CD4-positive, alpha-beta memory T cell (primary cell): Measurements from ENCODE around the gene MYO9A. TPM values are rescaled to one million over a fixed set of nuclear protein-coding genes. Genes with fewer than 3 reads are reported as not detected.

ENCODE experiments used
- CTCF ChIA-PET: fragments of 350-600 bp; sonication (Branson Sonifier 250); formaldehyde crosslinking; loops from one replicate; lab custom pipeline; 2021; ENCODE audit warnings: inconsistent platforms; ENCODE audit not compliant: partially characterized antibody; lab: Charles Lee
- POLR2A ChIA-PET: fragments of 350-600 bp; sonication (Branson Sonifier 250); formaldehyde crosslinking; loops from one replicate; lab custom pipeline; 2021; ENCODE audit not compliant: partially characterized antibody; lab: Charles Lee
- DNase-seq, 5 donors: peaks; one replicate each; pipeline versions ENCODE4 v3.0.0 to v3.0.0-alpha.2; 2020 to 2022; ENCODE audit warnings: mixed read lengths in 1 of 5
- H3K27ac ChIP-seq: one replicate; pipeline ENCODE4 v1.7.0; 2013; ENCODE audit warnings: low read depth, low read length
- H3K27me3 ChIP-seq: 2 replicates; pipeline ENCODE4 v1.7.0; 2013; ENCODE audit warnings: mild to moderate bottlenecking, low read length, moderate library complexity; ENCODE audit not compliant: insufficient read depth
- H3K36me3 ChIP-seq: 2 replicates; pipeline ENCODE4 v1.7.0; 2013; ENCODE audit warnings: mild to moderate bottlenecking, low read length, moderate library complexity; ENCODE audit not compliant: insufficient read depth
- H3K4me1 ChIP-seq: 2 replicates; pipeline ENCODE4 v1.7.0; 2013; ENCODE audit warnings: mild to moderate bottlenecking, low read length, moderate library complexity; ENCODE audit not compliant: insufficient read depth
- H3K4me3 ChIP-seq, 2 donors: one replicate each; pipeline ENCODE4 v1.7.0; 2013; ENCODE audit warnings: low read length in 2 of 2, mild to moderate bottlenecking in 1 of 2
- H3K9me3 ChIP-seq, 2 donors: one replicate each; pipeline ENCODE4 v1.7.0; 2013; ENCODE audit warnings: low read length in 2 of 2, control low read depth in 1 of 2; ENCODE audit not compliant: control insufficient read depth in 1 of 2
- H3K27ac Mint-ChIP-seq, 7 donors: one replicate each; pipeline ENCODE4 v1.8.0; 2020 to 2021; ENCODE audit warnings: mixed read lengths in 7 of 7, mild to moderate bottlenecking in 6 of 7, inconsistent platforms in 3 of 7, moderate library complexity in 3 of 7
- H3K27me3 Mint-ChIP-seq, 2 donors: one replicate each; pipeline ENCODE4 v1.8.0; 2020 to 2021; ENCODE audit warnings: mixed read lengths in 2 of 2
- H3K36me3 Mint-ChIP-seq, 2 donors: one replicate each; pipeline ENCODE4 v1.8.0; 2020 to 2021; ENCODE audit warnings: mixed read lengths in 2 of 2, inconsistent platforms in 1 of 2, mild to moderate bottlenecking in 1 of 2
- H3K4me1 Mint-ChIP-seq, 4 donors: one replicate each; pipeline ENCODE4 v1.8.0; 2020 to 2021; ENCODE audit warnings: mixed read lengths in 4 of 4, mild to moderate bottlenecking in 1 of 4
- H3K4me3 Mint-ChIP-seq, 8 donors: one replicate each; pipeline ENCODE4 v1.8.0; 2020 to 2021; ENCODE audit warnings: mixed read lengths in 8 of 8, mild to moderate bottlenecking in 7 of 8, moderate library complexity in 6 of 8, inconsistent platforms in 3 of 8
- H3K9me3 Mint-ChIP-seq, 8 donors: one replicate each; pipeline ENCODE4 v1.8.0; 2020 to 2021; ENCODE audit warnings: mixed read lengths in 8 of 8, mild to moderate bottlenecking in 5 of 8, inconsistent platforms in 3 of 8, moderate library complexity in 1 of 8
- intact Hi-C: fragments of 100-400 bp; cut with micrococcal nuclease; formaldehyde crosslinking; loops from one replicate; pipeline ENCODE4 v1.15.1; 2023
- polyA plus RNA-seq, 2 donors: library from polyadenylated mRNA; unstranded; fragments of 300-500 nt; fragmentation: Illumina TruSeq; gene quantifications; one replicate each; pipeline ENCODE4 v1.2.3, GENCODE V29; 2021
- total RNA-seq, 2 experiments: library from RNA; stranded (reverse); gene quantifications; one replicate each; pipeline ENCODE4 v1.2.3, GENCODE V29; 2021

The MYO9A gene
- total and polyA plus RNA-seq, 4 experiments from 2014 or later, result 7.8 to 44.0 (median 28.0) TPM

GRCh38 chr15:72161361-72162132 is 43.6 kb upstream of the MYO9A start:
- H3K9me3 Mint-ChIP-seq, result no peaks in the 10 kb centered on the region
- Histone ChIP-seq H3K27me3 (no peaks in the 10 kb centered on the region), H3K36me3 (no peaks in the 10 kb centered on the region), H3K9me3 (no peaks in the 10 kb centered on the region), H3K4me3 (no peak overlapping the region), H3K27ac (no peak overlapping the region), H3K4me1 (no peaks in the 10 kb centered on the region)
- POLR2A ChIA-PET, result no interaction called here
- H3K4me3 Mint-ChIP-seq, result no peak overlapping the region
- CTCF ChIA-PET, result interaction anchor here (1.3 kb wide), 1 partner anchor 9 kb away, joined by 3 read pairs; no protein-coding TSS in a partner anchor
- H3K36me3 Mint-ChIP-seq, result no peaks in the 10 kb centered on the region
- no peaks in the 10 kb centered on the region for H3K4me1 Mint-ChIP-seq
- intact Hi-C loops, result no loop called here
- H3K27ac Mint-ChIP-seq, result no peak overlapping the region
- no peak for DNase-seq
- peaks cover 0 to 2% of the 10 kb centered on the region in 2 donors for H3K27me3 Mint-ChIP-seq

DNA sequence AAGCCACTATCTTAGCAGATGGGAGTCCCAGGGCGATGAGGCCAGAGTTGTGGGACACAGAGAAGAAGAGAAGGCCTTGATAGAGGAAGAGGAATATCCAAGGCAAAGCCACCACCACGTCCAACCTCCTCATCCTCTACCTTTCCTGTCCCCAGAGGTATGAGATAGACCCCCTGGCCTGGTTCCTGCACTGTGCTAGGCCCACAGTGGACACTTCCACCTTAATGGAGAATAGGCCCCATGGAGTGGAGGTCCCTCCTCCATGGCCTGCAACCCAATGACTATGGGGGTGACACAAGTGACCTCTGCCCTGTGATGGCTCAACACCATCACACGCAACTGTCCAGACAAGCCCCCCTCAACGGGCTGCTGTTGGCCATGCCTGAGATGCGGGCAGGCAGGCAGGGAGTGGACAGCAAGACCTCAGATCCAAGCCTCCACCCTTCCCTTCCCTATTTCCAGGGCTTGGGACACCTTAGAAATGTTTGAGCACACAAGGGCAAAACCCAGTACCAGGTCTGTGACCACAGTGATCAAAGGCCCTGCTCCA is 42.8 kb upstream of the MYO9A start:
- no peak for DNase-seq
- Mint-ChIP-seq H3K4me1 (no peaks in the 10 kb centered on the region), H3K36me3 (no peaks in the 10 kb centered on the region), H3K4me3 (no peak overlapping the region), H3K27me3 (peaks cover 0 to 2% of the 10 kb centered on the region in 2 donors), H3K27ac (no peak overlapping the region), H3K9me3 (no peaks in the 10 kb centered on the region)
- H3K27ac ChIP-seq, result no peak overlapping the region
- no peaks in the 10 kb centered on the region for H3K9me3 ChIP-seq
- ChIA-PET POLR2A (no interaction called here), CTCF (no interaction called here)
- no peaks in the 10 kb centered on the region for H3K36me3 ChIP-seq
- no peaks in the 10 kb centered on the region for H3K27me3 ChIP-seq
- intact Hi-C loops, result no loop called here
- no peak overlapping the region for H3K4me3 ChIP-seq
- no peaks in the 10 kb centered on the region for H3K4me1 ChIP-seq

DNA sequence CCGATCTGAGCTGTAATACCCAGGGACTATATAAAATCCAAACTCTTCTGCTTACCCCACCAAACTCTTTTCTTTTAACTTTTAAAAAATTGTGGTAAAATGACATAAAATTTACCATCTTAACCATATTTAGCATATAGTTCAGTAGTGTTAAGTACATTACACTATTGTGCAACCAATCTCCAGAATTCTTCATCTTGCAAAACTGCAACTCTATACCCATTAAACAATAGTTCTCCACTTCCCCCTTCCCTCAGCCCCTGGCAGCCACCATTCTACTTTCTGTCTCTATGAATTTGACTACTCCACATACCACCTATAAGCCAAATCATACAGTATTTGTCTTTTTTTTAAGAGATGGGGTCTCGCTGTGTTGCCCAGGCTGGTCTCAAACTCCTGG is 39.0 kb upstream of the MYO9A start:
- CTCF ChIA-PET, result interaction anchor here (0.9 to 3.1 kb wide), 15 partner anchors 9 to 769 kb away, joined by 3 to 87 read pairs (median 7); no protein-coding TSS in a partner anchor
- peaks cover 0 to 2% of the 10 kb centered on the region in 2 donors for H3K27me3 Mint-ChIP-seq
- H3K4me1 Mint-ChIP-seq, result peaks cover 0 to 1% (median 0%) of the 10 kb centered on the region in 4 donors
- peak overlapping the region in 1 of 8 donors; percentile 10 for H3K4me3 Mint-ChIP-seq
- H3K9me3 ChIP-seq, result no peaks in the 10 kb centered on the region
- no peak overlapping the region for H3K27ac Mint-ChIP-seq
- H3K36me3 ChIP-seq, result no peaks in the 10 kb centered on the region
- no peaks in the 10 kb centered on the region for H3K4me1 ChIP-seq
- H3K36me3 Mint-ChIP-seq, result no peaks in the 10 kb centered on the region
- intact Hi-C loops, result loop anchor here (1.0 to 5.0 kb wide), 3 partner anchors 377 to 770 kb away; no protein-coding TSS in a partner anchor
- POLR2A ChIA-PET, result no interaction called here
- no peak overlapping the region for H3K27ac ChIP-seq
- H3K9me3 Mint-ChIP-seq, result no peaks in the 10 kb centered on the region
- H3K27me3 ChIP-seq, result no peaks in the 10 kb centered on the region
- H3K4me3 ChIP-seq, result no peak overlapping the region
- no peak for DNase-seq

DNA sequence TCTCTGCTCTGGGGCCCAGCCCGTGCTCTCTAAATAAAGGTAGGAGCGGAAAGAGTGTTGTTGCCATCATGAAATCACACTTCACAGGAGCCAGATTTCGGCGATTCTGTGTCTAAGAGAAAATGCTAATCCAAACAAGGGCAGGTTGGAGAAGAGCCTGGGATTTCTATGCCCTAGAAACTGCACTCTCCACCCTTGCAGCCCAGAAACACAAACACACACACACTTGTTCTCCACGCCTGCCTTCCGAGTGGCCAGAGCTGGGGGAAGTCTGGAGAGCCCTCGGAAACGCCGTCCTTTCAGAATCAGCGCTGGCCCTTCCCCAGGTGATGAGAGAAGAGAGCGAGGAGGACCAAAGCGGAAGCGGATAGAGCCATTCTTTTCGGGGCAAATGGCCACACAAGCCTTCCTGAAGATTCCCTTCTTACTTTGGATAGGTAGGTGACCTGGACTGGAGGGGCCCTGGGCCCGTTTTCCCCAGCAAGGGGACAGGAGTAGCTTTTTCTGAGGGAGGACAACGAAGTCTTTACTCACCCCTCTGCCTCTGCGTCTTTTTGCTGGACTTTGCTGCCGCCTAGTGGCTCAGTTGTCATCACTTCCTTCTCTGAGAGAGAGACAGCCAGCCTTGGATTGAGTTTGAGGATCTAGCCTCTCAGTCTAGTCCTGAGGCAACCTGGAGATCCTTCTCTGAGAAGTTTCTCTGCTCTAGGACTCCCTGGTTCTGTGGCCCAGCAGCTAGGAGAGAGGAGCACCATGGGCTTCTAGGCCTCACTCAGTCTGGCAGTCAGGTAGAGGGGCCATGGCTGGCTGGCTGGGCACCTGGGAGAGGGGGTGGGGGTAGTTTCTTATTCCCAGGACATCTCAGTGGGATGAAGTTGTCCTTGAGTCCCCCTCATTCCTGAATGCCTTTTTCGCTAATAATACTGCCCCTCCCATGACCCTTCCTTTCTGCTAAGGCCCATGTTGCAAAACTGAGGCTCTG is 38.0 kb upstream of the MYO9A start:
- H3K9me3 ChIP-seq, result no peaks in the 10 kb centered on the region
- peak overlapping the region in 1 of 7 donors; percentile 66 for H3K27ac Mint-ChIP-seq
- H3K4me3 Mint-ChIP-seq, result peak overlapping the region; percentile 66 to 90 (median 82)
- no peaks in the 10 kb centered on the region for H3K36me3 ChIP-seq
- intact Hi-C loops, result loop anchor here (1.0 to 5.0 kb wide), 3 partner anchors 376 to 769 kb away; no protein-coding TSS in a partner anchor
- H3K9me3 Mint-ChIP-seq, result no peaks in the 10 kb centered on the region
- no peak overlapping the region for H3K27ac ChIP-seq
- CTCF ChIA-PET, result interaction anchor here (0.6 to 3.1 kb wide), 23 partner anchors 9 to 768 kb away, joined by 3 to 87 read pairs (median 6); no protein-coding TSS in a partner anchor
- no peak overlapping the region for H3K4me3 ChIP-seq
- H3K27me3 Mint-ChIP-seq, result peaks cover 0 to 2% of the 10 kb centered on the region in 2 donors
- POLR2A ChIA-PET, result no interaction called here
- no peaks in the 10 kb centered on the region for H3K4me1 ChIP-seq
- no peaks in the 10 kb centered on the region for H3K27me3 ChIP-seq
- peaks cover 0 to 1% (median 0%) of the 10 kb centered on the region in 4 donors for H3K4me1 Mint-ChIP-seq
- peak; percentile 66 to 76 (median 71) for DNase-seq
- no peaks in the 10 kb centered on the region for H3K36me3 Mint-ChIP-seq

GRCh38 chr15:72155003-72155621 is 37.2 kb upstream of the MYO9A start:
- no peaks in the 10 kb centered on the region for H3K9me3 ChIP-seq
- no peak for DNase-seq
- H3K27ac Mint-ChIP-seq, result no peak overlapping the region
- H3K27ac ChIP-seq, result no peak overlapping the region
- H3K4me3 Mint-ChIP-seq, result peak overlapping the region in 5 of 8 donors; percentile 43 to 90 (median 84)
- no peaks in the 10 kb centered on the region for H3K27me3 ChIP-seq
- H3K36me3 Mint-ChIP-seq, result no peaks in the 10 kb centered on the region
- H3K4me1 Mint-ChIP-seq, result peaks cover 0 to 1% (median 0%) of the 10 kb centered on the region in 4 donors
- ChIA-PET CTCF (interaction anchor here (0.8 to 5.4 kb wide), 10 partner anchors 11 to 441 kb away, joined by 3 to 87 read pairs (median 8); no protein-coding TSS in a partner anchor), POLR2A (no interaction called here)
- no peaks in the 10 kb centered on the region for H3K4me1 ChIP-seq
- intact Hi-C loops, result loop anchor here (5.0 kb wide), 1 partner anchor 768 kb away; no protein-coding TSS in a partner anchor
- no peak overlapping the region for H3K4me3 ChIP-seq
- no peaks in the 10 kb centered on the region for H3K36me3 ChIP-seq
- no peaks in the 10 kb centered on the region for H3K9me3 Mint-ChIP-seq
- peaks cover 0 to 2% of the 10 kb centered on the region in 2 donors for H3K27me3 Mint-ChIP-seq

DNA sequence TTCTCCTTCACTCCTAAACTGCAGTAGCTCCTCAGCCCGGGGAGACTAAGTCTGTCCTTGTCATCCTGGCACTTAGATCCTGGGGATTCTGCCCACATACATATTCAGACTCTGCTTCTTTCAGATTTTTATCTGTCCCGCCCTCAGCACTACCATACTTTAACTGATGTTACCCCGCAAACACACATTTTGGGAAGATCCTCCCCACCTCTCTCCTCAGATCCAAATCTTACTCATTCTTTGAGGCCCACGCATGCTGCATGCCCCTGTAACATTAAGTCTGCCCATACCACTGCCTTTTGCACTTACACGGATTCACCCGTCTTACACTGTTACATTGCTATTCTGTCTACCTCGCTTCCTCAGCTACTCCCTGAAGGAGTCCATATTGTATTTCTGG is 36.4 kb upstream of the MYO9A start:
- no peak for DNase-seq
- H3K4me3 ChIP-seq, result no peak overlapping the region
- Mint-ChIP-seq H3K27me3 (peaks cover 0 to 2% of the 10 kb centered on the region in 2 donors), H3K4me3 (no peak overlapping the region), H3K4me1 (peaks cover 0 to 1% (median 0%) of the 10 kb centered on the region in 4 donors), H3K9me3 (no peaks in the 10 kb centered on the region), H3K36me3 (no peaks in the 10 kb centered on the region), H3K27ac (peak overlapping the region in 1 of 7 donors; percentile 24)
- no peak overlapping the region for H3K27ac ChIP-seq
- ChIA-PET POLR2A (no interaction called here), CTCF (interaction anchor here (1.4 to 5.4 kb wide), 5 partner anchors 159 to 411 kb away, joined by 3 to 36 read pairs (median 3); no protein-coding TSS in a partner anchor)
- no peaks in the 10 kb centered on the region for H3K27me3 ChIP-seq
- H3K36me3 ChIP-seq, result no peaks in the 10 kb centered on the region
- H3K4me1 ChIP-seq, result no peaks in the 10 kb centered on the region
- H3K9me3 ChIP-seq, result no peaks in the 10 kb centered on the region
- intact Hi-C loops, result no loop called here
